Ramos (cell line): ENCODE data around the gene GPAM.
"Not testable (repeated sequence)": the region's sequence is repeated elsewhere in the genome, so short reads cannot be mapped to it uniquely, and the experiment has no call there.

Experiments
- in situ Hi-C: fragments of 300-500 bp; cut with MboI; formaldehyde crosslinking; loops from one replicate; pipeline ENCODE4 v1.14.3; 2022; ENCODE audit warnings: low sequenced_read_pairs; ENCODE audit not compliant: unreplicated experiment

Gene GPAM

GRCh38 chr10:112137154-112137987, 46.2 kb downstream of the GPAM start:
- in situ Hi-C loops, result no loop called here

GRCh38 chr10:112136486-112137153, 46.9 kb downstream of the GPAM start:
- in situ Hi-C loops, result no loop called here

DNA sequence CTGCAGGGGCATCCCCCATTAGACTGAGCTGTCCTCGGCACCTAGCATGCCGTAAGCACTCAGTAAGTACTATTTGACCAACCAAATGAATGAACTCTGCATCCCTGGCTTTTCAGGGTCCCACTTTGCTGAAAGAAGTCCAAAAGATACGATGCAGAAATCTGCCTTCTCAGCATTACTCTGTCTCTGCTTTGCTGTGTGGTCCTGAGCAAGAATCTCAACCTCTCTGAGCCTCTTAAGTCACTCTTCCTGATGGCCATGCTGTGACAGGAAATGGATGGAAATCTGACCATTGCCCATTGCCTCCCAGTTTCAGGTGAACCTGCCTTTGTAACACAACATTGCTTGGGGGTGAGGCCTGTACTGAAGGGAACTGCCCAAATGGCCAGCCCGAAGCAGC, 48.0 kb downstream of the GPAM start:
- in situ Hi-C loops, result no loop called here

- in situ Hi-C loops, result no loop called here
Observed at GRCh38 chr10:112132435-112132834, 51.1 kb downstream of the GPAM start.

GRCh38 chr10:112131996-112132395, 51.6 kb downstream of the GPAM start:
- in situ Hi-C loops, result no loop called here

GRCh38 chr10:112131346-112131745, 52.2 kb downstream of the GPAM start:
- in situ Hi-C loops, result no loop called here

- in situ Hi-C loops, result no loop called here
Observed at GRCh38 chr10:112126901-112127300, 56.7 kb downstream of the GPAM start.

DNA sequence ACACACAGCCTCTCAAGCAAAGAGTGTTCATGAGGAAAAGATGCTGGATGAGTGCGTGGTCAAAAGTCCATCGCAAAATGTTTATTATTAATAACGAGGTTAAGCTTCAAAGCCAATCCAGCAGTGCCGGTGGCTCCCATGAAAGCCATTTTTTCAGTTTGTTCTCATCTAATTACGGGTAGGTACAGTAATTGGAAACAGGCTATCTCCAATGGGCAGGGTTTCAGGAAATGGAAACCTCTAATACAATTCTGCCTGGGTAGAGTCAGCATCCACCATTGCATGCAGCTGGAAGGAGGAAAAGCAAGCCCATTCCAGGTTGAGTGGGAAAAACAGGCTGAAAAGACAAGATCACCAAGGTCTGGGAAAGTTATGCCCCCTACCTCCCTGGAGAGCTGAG, 57.4 kb downstream of the GPAM start:
- in situ Hi-C loops, result no loop called here

DNA sequence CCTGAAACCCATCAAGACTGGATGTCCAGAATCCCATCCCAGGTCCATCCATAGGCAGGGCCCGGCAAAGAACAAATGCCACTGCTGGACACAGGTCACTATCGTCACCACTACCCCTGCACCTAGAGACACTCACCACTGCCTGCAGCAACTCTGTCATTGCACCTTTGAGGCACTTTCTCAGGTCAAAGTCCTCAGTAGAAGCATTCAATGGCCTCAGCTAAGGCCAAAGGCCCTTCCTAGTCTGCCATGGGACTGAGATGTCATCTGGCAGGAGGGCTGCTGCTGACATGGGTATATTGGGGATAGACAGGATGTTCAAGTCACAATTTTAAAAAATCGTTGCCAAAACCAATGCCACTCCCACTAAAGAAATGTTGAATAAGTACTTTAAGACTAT, 58.7 kb downstream of the GPAM start:
- in situ Hi-C loops, result no loop called here

GRCh38 chr10:112122827-112123226, 60.7 kb downstream of the GPAM start:
- in situ Hi-C loops, result no loop called here

DNA sequence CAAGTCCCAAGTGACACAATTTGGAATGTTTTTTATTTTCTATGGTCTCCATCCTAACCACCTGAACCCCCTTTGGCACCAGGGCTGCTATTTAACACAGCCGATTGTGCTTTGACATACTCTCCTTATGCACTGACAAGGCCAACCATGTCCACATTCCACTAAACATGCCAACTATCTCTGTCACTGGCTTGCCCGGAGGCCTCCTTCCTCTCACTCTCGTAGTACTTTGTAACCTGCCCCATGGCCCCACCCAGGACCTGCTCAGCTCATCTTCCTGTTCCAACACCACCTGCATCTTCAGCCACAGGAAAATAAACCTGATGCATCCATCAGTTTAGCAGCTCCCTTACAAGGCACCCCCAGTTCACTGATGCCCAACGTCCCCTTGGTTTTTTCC, 63.1 kb downstream of the GPAM start:
- in situ Hi-C loops, result no loop called here

DNA sequence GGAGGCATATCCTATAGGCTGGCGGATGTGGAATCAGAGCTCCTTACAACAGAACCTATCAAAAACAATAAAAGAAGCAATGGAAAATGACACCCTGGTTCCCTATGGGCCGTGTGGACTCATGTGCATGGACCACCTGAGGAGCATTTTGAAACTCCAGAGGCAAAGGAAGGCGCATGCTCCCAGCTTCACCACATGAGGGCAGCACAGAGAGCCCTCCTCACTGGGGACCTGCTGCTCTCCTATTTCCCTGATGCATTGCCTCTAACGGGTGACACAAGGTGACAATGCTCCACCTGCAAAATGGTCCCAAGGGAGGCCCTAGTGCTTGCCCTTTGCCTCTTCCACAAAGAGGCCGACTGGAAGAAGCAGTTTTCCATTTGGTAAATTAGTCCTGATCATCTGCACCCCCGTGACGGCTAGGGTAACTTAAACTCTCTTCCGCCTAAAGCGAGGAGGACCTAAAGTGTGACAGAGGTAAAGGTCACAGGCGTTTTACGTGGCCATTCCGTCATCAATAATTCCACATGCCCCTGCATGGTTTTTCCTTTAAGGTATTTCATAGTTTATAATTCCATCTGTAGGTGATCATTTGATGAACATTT, 67.7 kb downstream of the GPAM start:
- in situ Hi-C loops, result no loop called here

GRCh38 chr10:112109779-112110178, 73.8 kb downstream of the GPAM start:
- in situ Hi-C loops, result not testable (repeated sequence)
